H1 (cell line): ENCODE data around the gene CHAT. TPM values are rescaled to one million over a fixed set of nuclear protein-coding genes. Genes with fewer than 3 reads are reported as not detected.

Experiments used
- CTCF ChIA-PET: fragments of 300-600 bp; sonication (Branson Sonifier 250); formaldehyde crosslinking; loops from one replicate; lab custom pipeline; 2021; ENCODE audit not compliant: partially characterized antibody; lab: Charles Lee
- POLR2A ChIA-PET: fragments of 300-600 bp; sonication (Branson Sonifier 250); formaldehyde crosslinking; loops from one replicate; lab custom pipeline; 2021; ENCODE audit warnings: inconsistent platforms; ENCODE audit not compliant: partially characterized antibody; lab: Charles Lee
- DNase-seq, 2 experiments: peaks; one replicate each; pipeline versions ENCODE4 v3.0.0 to v3.0.0-alpha.2; 2010 to 2022; ENCODE audit warnings: low spot score in 2 of 2, low read depth in 1 of 2, mixed read lengths in 1 of 2
- FAIRE-seq: peaks from 2 replicates; lab custom pipeline; 2011; peaks lifted over from hg19 to GRCh38; lab: Jason Lieb, UNC
- H2AFZ ChIP-seq: 2 replicates; pipeline ENCODE4 v1.8.1; 2012; ENCODE audit warnings: low read length, inconsistent platforms
- H2AK5ac ChIP-seq: 2 replicates; pipeline ENCODE4 v1.6.1; 2013; ENCODE audit warnings: low read depth, low read length
- H2BK120ac ChIP-seq: replicated peaks from 2 replicates; pipeline ENCODE3; 2013; ENCODE audit warnings: low read depth, low read length, inconsistent platforms
- H2BK12ac ChIP-seq: 2 replicates; pipeline ENCODE4 v1.6.1; 2013; ENCODE audit warnings: low read depth, low read length
- H2BK15ac ChIP-seq: 2 replicates; pipeline ENCODE4 v1.6.1; 2013; ENCODE audit warnings: low read length
- H2BK20ac ChIP-seq: 2 replicates; pipeline ENCODE4 v1.6.1; 2013; ENCODE audit warnings: low read length
- H2BK5ac ChIP-seq: 2 replicates; pipeline ENCODE4 v1.6.1; 2013; ENCODE audit warnings: low read depth, low read length
- H3K14ac ChIP-seq: 2 replicates; pipeline ENCODE4 v1.6.1; 2013; ENCODE audit warnings: inconsistent platforms; ENCODE audit not compliant: insufficient read length
- H3K18ac ChIP-seq: 2 replicates; pipeline ENCODE4 v1.6.1; 2013; ENCODE audit warnings: low read length; ENCODE audit errors: extremely low read depth
- H3K23ac ChIP-seq: 2 replicates; pipeline ENCODE4 v1.6.1; 2013; ENCODE audit warnings: inconsistent platforms; ENCODE audit not compliant: insufficient read length
- H3K23me2 ChIP-seq: 2 replicates; pipeline ENCODE4 v1.6.1; 2013; ENCODE audit warnings: low read depth, low read length
- H3K27ac ChIP-seq: 2 replicates; pipeline ENCODE4 v1.6.1; 2011; ENCODE audit warnings: low read depth, low read length, inconsistent platforms
- H3K27me3 ChIP-seq, 4 experiments: replicated peaks in 1 of 4; 1 replicate in 1 of 4; 2 replicates in 3 of 4; pipeline versions ENCODE4 v1.6.1 to v1.8.1; 2011 to 2013; ENCODE audit warnings: low read length in 3 of 4, mild to moderate bottlenecking in 3 of 4, inconsistent platforms in 2 of 4, mixed read lengths in 2 of 4, moderate library complexity in 1 of 4; ENCODE audit not compliant: control insufficient read depth in 3 of 4, insufficient read depth in 3 of 4; ENCODE audit errors: extremely low read depth in 1 of 4
- H3K36me3 ChIP-seq, 4 experiments: 2 replicates each; pipeline versions ENCODE4 v1.6.1 to v1.8.1; 2011 to 2013; ENCODE audit warnings: mild to moderate bottlenecking in 4 of 4, low read length in 3 of 4, moderate library complexity in 2 of 4, control low read depth in 1 of 4, inconsistent platforms in 1 of 4; ENCODE audit not compliant: insufficient read depth in 4 of 4, control insufficient read depth in 2 of 4
- H3K4ac ChIP-seq: replicated peaks from 2 replicates; pipeline ENCODE3; 2013; ENCODE audit warnings: low read length, low read depth, mixed read lengths, inconsistent platforms; ENCODE audit not compliant: insufficient read length
- H3K4me1 ChIP-seq, 4 experiments: replicated peaks in 1 of 4; 1 replicate in 1 of 4; 2 replicates in 3 of 4; pipeline versions ENCODE4 v1.6.1 to v1.8.1; 2011 to 2013; ENCODE audit warnings: low read length in 3 of 4, inconsistent platforms in 2 of 4, mixed read lengths in 1 of 4; ENCODE audit not compliant: insufficient read depth in 4 of 4, control insufficient read depth in 3 of 4
- H3K4me2 ChIP-seq, 2 experiments: 2 replicates each; pipeline versions ENCODE4 v1.6.1 to v1.8.1; 2011 to 2013; ENCODE audit warnings: low read depth in 2 of 2, low read length in 2 of 2, control low read depth in 1 of 2, inconsistent platforms in 1 of 2, mild to moderate bottlenecking in 1 of 2; ENCODE audit not compliant: insufficient read depth in 1 of 2
- H3K4me3 ChIP-seq, 4 experiments: fragments of 200-600, 300-600 bp in 1 of 4; sonication (generic), shearing (Covaris generic), sonication (Bioruptor Twin) in 1 of 4; 2 replicates each; pipeline versions ENCODE4 v1.5.1 to v1.8.1; 2011 to 2016; ENCODE audit warnings: low read length in 4 of 4, low read depth in 3 of 4, control low read depth in 2 of 4, inconsistent platforms in 2 of 4, mild to moderate bottlenecking in 2 of 4, mixed read lengths in 1 of 4, moderate library complexity in 1 of 4; ENCODE audit not compliant: insufficient read depth in 2 of 4; ENCODE audit errors: extremely low read depth in 1 of 4
- H3K56ac ChIP-seq: replicated peaks from 2 replicates; pipeline ENCODE3; 2013; ENCODE audit warnings: low read depth, mild to moderate bottlenecking, mixed read lengths, low read length, inconsistent platforms; ENCODE audit not compliant: insufficient read length
- H3K79me1 ChIP-seq: 2 replicates; pipeline ENCODE4 v1.6.1; 2013; ENCODE audit warnings: low read depth, low read length, control low read depth
- H3K79me2 ChIP-seq, 2 experiments: 2 replicates each; pipeline versions ENCODE4 v1.6.1 to v1.8.1; 2012 to 2013; ENCODE audit warnings: low read length in 2 of 2, mild to moderate bottlenecking in 2 of 2, inconsistent platforms in 1 of 2; ENCODE audit not compliant: insufficient read depth in 2 of 2, control insufficient read depth in 1 of 2
- H3K9ac ChIP-seq, 4 experiments: replicated peaks in 1 of 4; 1 replicate in 1 of 4; 2 replicates in 3 of 4; pipeline versions ENCODE4 v1.6.1 to v1.8.1; 2011 to 2013; ENCODE audit warnings: low read depth in 3 of 4, low read length in 3 of 4, control low read depth in 2 of 4, mild to moderate bottlenecking in 2 of 4, moderate library complexity in 2 of 4, inconsistent platforms in 1 of 4; ENCODE audit errors: extremely low read depth in 1 of 4
- H3K9me3 ChIP-seq, 2 experiments: 2 replicates each; pipeline versions ENCODE4 v1.6.1 to v1.8.1; 2012 to 2013; ENCODE audit warnings: mild to moderate bottlenecking in 2 of 2, moderate library complexity in 2 of 2, control low read depth in 1 of 2, inconsistent platforms in 1 of 2, low read depth in 1 of 2, low read length in 1 of 2, mixed read lengths in 1 of 2; ENCODE audit not compliant: insufficient read depth in 2 of 2
- H4K20me1 ChIP-seq, 2 experiments: replicated peaks in 1 of 2; 2 replicates each; pipeline versions ENCODE3 to v1.8.1; 2011 to 2013; ENCODE audit warnings: inconsistent platforms in 2 of 2, low read length in 2 of 2, mild to moderate bottlenecking in 1 of 2; ENCODE audit not compliant: insufficient read depth in 2 of 2, control insufficient read depth in 1 of 2
- H4K5ac ChIP-seq: 2 replicates; pipeline ENCODE4 v1.6.1; 2013; ENCODE audit warnings: low read length, low read depth, mixed read lengths, inconsistent platforms; ENCODE audit not compliant: insufficient read length
- H4K8ac ChIP-seq: 2 replicates; pipeline ENCODE4 v1.8.0; 2013; ENCODE audit warnings: mild to moderate bottlenecking, moderate library complexity, low read length, inconsistent platforms; ENCODE audit not compliant: insufficient read depth; ENCODE audit errors: extremely low read depth
- H4K91ac ChIP-seq: replicated peaks from 2 replicates; pipeline ENCODE3; 2013; ENCODE audit warnings: low read length, mixed read lengths, inconsistent platforms; ENCODE audit not compliant: insufficient read length
- HDAC6 ChIP-seq: IDR thresholded peaks from one replicate; pipeline ENCODE4 v1.7.1; 2012; ENCODE audit warnings: low read depth, mild to moderate bottlenecking, inconsistent platforms, low read length, moderate library complexity
- WGBS, 2 experiments: shearing (Covaris generic) in 1 of 2; methylation state at CpG; one replicate each; pipeline versions ENCODE4 v1.1.6 to v1.1.7; 2013 to 2015; ENCODE audit warnings: low lambda C conversion rate in 2 of 2, mixed read lengths in 2 of 2, inconsistent platforms in 1 of 2, low coverage in 1 of 2, missing lambda C conversion rate in 1 of 2; ENCODE audit not compliant: insufficient replicate concordance in 2 of 2, insufficient coverage in 1 of 2, insufficient read length in 1 of 2; ENCODE audit errors: extremely low coverage in 1 of 2, missing lambda C conversion rate in 1 of 2; 5-methylcytosine and 5-hydroxymethylcytosine counted together
- polyA plus RNA-seq, 7 experiments: library from polyadenylated mRNA; depleted of rRNA in 3 of 7; stranded (reverse) in 5 of 7; unstranded in 2 of 7; fragments of >200 nt in 5 of 7; fragments of 200-250 nt in 2 of 7; gene quantifications; 1 replicate in 5 of 7; 2 replicates in 1 of 7; 4 replicates in 1 of 7; pipeline versions ENCODE4 v1.2.1 to v1.2.3, GENCODE V29; 2011 to 2013; ENCODE audit warnings: missing spikeins in 2 of 7, mixed read lengths in 2 of 7
- total RNA-seq: library from RNA; stranded (reverse); fragmentation: NEBNext Ultra II Directional; extraction: Animal tissue kit (Norgen Biotek cat#: 25700); gene quantifications from 2 replicates; pipeline ENCODE4 v1.2.1, GENCODE V29; 2021

Gene CHAT
- total and polyA plus RNA-seq, 2 of the 8 experiments (the other 6 are each of a cell fraction or from before 2014, with no cell fraction given) = not detected

DNA sequence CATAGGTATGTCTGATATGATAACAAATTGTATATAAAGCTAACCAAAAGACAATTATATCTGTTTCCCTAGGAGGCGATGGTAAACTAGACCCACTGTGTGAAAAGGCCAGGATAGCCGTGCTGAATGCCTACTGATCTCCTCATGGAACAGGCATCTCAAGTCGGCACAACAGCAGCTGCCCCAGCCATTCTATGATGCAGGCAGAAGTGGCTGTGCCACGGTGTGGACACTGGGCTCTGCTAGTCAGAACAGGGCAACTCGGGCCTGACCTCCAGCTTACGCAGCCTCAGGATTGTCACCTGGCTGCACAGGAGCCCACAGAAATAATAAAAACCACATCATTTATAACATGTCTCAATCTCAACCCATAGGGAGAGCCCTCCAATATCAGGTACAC lies 80.6 kb downstream of the CHAT start:
- Histone ChIP-seq H3K27ac (no peak overlapping the region), H3K4me2 (no peak overlapping the region), H3K27me3 (peaks cover 30 to 55% (median 47%) of the 10 kb centered on the region in 4 experiments), H3K4me1 (peaks cover 9 to 21% (median 14%) of the 10 kb centered on the region in 4 experiments), H3K79me2 (no peaks in the 10 kb centered on the region), H3K23me2 (no peaks in the 10 kb centered on the region), H3K4me3 (no peak overlapping the region), H3K23ac (no peak overlapping the region), H2BK20ac (no peak overlapping the region), H4K91ac (no peak overlapping the region), H2BK5ac (no peak overlapping the region), H2BK120ac (no peak overlapping the region), H3K79me1 (no peaks in the 10 kb centered on the region), H3K9me3 (peaks cover 3 to 6% of the 10 kb centered on the region in 2 experiments; a peak in 2 of 4 replicates), H2AFZ (no peak overlapping the region), H4K5ac (no peak overlapping the region), H3K56ac (no peak overlapping the region), H4K8ac (no peak overlapping the region), H2AK5ac (no peak overlapping the region; the same call in 1 of the 2 replicates), H3K18ac (no peak overlapping the region), H3K14ac (no peak overlapping the region), H3K9ac (no peak overlapping the region), H2BK15ac (no peak overlapping the region), H2BK12ac (no peak overlapping the region), H4K20me1 (peaks cover 4 to 7% of the 10 kb centered on the region in 2 experiments), H3K36me3 (no peaks in the 10 kb centered on the region), H3K4ac (no peak overlapping the region)
- no peak for FAIRE-seq
- no peak for TF ChIP-seq HDAC6
- 86% methylated on average over 6 of the region's 6 CpGs; no CpG with 5 or more reads in 1 of the 2 experiments for WGBS, 2 experiments
- POLR2A ChIA-PET = no interaction called here
- DNase-seq = no peak
- CTCF ChIA-PET = interaction anchor here (2.2 kb wide), 1 partner anchor 101 kb away, joined by 10 read pairs; no protein-coding TSS in a partner anchor
